B cell (primary cell): ENCODE measurements around the gene NEU4.

Experiments used
- CTCF ChIP-seq: fragments of 200-600 bp; IDR thresholded peaks from one replicate; pipeline ENCODE4 v1.8.0; 2022; ENCODE audit warnings: antibody characterized with exemption, mild to moderate bottlenecking
- EZH2 ChIP-seq: IDR thresholded peaks from 2 replicates; pipeline ENCODE4 v1.6.1; 2012; ENCODE audit warnings: borderline replicate concordance, low read depth, mild to moderate bottlenecking, moderate library complexity, low read length; ENCODE audit not compliant: insufficient read depth, poor library complexity, severe bottlenecking

GRCh38 chr2:241822264-241822623, 13.3 kb downstream of the NEU4 start:
- TF ChIP-seq CTCF: no peak
- no peak for TF ChIP-seq EZH2
